GM08714 (cell line): Measurements from ENCODE around the gene TBC1D17.

Source experiments
- H3K4me3 ChIP-seq: fragments of 200-500 bp; sonication (Bioruptor generic); 2 replicates; pipeline ENCODE4 v1.5.1; 2014; ENCODE audit warnings: mild to moderate bottlenecking, low read length, inconsistent platforms
- ZNF274 ChIP-seq: IDR thresholded peaks from 2 replicates; pipeline ENCODE4 v1.6.1; 2012; ENCODE audit warnings: mild to moderate bottlenecking, low read depth, low read length

The TBC1D17 gene

DNA sequence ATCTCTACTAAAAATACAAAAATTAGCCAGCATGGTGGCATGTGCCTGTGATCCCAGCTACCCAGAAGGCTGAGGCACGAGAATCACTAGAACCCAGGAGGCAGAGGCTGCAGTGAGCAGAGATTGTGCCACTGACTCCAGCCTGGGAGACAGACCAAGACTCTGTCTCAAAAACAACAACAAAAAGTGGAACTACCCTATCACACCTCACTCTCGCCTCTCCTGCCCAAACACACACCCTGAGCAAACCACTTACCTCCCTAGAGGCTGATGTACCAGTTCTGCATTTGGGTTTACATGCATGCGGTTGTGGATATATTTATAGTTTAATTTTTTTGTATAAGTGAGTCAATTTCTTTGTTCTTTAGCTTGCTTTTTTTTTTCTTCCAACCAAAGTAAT lies 34.2 kb upstream of the TBC1D17 start:
- TF ChIP-seq ZNF274, result no peak
- no peak overlapping the region for H3K4me3 ChIP-seq

DNA sequence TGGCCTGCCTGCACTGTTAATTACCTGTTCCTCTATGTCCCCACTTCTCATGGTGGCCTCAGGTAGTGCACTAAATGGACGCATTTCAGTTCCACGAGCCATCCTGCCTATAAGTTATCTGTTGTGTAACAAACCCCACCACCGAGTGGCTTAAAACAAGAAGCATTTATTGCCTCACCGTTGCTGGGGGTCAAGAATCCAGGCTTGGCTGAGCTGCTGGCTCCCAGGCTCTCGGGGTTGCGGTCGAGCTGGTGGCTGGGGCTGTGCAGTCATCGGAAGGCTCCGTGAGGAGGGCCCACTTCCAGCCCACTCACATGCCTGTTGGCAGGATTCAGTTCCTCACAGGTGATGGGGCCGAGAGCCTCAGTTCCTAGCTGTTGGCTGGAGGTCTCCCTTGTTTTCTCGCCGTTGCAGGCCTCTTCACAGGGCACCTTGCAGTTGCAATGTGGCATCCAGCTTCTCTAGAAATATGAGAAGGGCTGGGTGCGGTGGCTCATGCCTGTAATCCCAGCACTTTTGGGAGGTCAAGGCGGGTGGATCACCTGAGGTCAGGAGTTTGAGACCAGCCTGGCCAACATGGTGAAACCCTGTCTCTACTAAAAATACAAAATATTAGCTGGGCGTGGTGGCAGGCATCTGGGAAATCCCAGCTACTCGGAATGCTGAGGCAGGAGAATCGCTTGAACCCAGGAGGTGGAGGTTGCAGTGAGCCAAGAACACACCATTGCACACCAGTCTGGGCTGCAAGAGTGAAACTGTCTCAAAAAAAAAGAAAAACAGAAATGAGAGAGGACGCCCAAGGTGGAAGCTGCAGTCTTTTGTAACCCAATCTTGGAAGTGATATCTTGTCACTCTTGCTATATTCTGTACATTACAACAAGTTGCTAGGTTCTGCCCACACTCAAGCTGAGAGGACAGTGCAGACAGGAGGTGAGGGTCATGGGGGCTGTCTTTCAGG lies 33.1 kb upstream of the TBC1D17 start:
- H3K4me3 ChIP-seq, result no peak overlapping the region
- TF ChIP-seq ZNF274, result no peak

DNA sequence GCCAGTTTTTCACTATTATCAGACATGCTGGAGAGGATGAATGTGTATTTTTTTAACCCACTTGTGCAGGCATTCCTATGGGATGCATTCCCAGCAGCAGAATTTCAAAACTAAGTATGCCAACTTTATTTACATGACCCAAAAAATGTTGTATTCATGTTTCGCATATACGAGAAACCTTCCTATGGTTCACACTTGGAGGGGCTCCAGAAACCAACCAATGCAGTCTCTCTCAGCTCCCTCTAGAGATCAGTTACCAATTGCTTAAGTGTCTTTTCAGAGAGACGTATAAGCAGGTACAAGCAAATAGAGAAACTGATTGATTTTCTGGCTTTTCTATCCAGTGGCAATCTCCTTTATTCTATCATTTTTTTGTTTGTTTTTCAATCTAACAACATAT lies 32.1 kb upstream of the TBC1D17 start:
- H3K4me3 ChIP-seq, result no peak overlapping the region

DNA sequence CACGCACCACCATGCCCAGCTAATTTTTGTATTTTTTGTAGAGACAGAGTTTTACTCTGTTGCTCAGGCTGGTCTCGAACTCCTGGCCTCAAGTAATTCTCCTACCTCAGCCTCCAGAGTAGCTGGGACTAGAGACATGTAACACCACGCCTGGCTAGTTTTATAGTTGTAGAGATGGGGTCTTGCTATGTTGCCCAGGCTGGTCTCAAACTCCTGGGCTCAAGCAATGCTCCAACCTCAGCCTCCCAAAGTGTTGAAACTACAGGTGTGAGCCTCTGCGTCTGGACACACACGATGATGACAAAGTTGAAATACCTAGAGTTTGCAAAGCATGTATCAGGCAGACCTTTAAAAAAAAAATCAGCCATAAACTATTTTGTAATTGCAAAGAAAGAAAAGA lies 31.1 kb upstream of the TBC1D17 start:
- no peak for TF ChIP-seq ZNF274
- no peak overlapping the region for H3K4me3 ChIP-seq

More for the DNA sequence above, 32.1 kb upstream of the TBC1D17 start:
- no peak for TF ChIP-seq ZNF274

DNA sequence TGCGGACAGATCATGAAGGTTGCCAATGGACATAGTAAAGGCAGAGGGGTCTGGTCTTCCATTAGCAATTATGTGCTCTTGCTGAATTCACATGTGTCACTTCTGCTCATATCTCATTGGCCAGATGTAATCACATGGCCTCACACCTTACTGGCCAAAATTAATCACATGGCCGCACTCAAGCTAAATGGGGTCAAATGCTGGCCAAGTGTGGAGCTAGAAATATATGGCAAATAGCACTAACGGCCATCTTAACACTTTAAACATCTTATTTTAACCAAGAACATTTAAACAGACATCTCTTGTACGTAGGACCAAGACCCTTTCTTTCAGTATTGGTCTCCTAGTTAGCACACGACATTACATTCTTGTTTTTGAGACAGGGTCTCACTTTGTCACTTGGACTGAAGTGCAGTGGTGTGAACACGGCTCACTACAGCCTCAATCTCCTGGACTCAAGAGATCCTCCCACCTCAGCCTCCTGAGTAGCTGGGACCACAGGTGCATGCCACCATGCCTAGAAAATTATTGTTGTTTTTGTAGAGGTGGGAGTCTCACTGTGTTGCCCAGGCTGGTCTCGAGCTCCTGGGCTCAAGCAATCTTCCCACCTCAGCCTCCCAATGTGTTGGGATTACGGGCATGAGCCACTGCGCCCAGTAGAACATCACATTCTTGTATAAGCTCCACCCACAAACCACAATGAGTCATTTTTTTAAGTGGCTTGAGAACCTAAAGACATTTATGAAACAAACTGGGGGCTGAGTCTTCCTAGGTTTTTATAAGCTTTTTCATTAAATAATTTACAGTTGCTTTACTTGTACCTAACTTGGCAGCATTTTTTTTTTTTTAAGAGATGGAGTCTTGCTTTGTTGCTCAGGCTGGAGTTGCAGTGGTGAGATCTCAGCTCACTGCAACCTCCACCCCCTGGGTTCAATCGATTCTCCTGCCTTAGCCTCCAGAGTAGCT lies 29.5 kb upstream of the TBC1D17 start:
- TF ChIP-seq ZNF274, result no peak
- no peak overlapping the region for H3K4me3 ChIP-seq

DNA sequence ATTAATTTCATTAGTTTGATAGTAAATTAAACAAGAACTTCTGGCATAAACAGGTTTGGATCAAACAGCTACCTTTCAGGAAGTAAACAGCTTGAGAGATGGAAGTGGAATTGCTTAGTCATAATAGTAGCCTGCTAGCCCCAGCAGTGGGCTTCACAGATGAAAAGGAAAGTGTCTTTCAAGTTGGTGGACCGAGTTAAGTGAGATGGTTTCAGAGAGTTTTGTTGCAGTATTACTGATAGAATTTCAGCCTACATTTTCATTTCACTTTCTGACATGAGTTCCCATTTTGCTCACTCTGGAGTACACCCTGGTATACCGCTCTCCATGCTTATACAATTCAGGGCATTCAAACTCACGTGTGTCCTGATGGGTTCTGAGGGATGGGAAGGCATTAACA lies 28.6 kb upstream of the TBC1D17 start:
- no peak overlapping the region for H3K4me3 ChIP-seq
- no peak for TF ChIP-seq ZNF274

DNA sequence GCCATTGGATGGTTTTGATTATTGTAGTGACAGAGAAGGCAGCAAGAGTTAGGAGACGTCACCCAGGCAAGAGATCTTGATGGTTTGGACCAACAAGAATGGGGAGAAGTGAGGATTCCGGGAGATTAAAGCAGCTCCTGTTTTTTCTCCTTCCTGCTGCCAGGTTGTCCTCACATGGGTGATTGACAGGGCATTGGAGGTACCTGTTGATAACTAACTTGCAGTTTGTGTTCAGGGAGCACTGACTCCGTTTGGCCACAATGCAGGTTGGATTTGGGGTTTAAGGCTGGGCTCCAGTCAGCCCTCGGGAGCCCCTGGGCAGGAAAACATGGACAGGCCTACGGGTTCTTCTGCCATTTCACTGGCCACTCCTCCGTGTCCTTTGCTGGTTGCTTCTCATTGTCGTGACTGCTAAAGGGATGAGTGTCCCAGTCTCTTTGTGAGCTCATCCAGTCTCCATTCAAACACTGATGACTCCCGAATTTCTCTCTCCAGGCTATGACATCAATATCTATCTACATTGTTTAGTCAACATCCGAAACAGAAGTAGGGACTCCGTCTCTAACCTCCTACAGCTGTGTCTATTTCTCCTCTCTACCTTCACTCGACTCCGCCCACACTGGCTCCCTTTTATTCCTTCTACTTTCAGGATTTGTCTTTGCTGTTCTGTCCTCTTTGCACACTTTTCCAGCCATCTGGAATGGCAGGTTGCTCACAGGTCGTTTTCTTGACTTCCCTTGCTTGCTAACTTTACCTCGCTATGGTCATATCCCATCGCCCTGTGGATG lies 27.9 kb upstream of the TBC1D17 start:
- peak overlapping the region; percentile 64; the same call in 1 of the 2 replicates for H3K4me3 ChIP-seq
- TF ChIP-seq ZNF274, result no peak

DNA sequence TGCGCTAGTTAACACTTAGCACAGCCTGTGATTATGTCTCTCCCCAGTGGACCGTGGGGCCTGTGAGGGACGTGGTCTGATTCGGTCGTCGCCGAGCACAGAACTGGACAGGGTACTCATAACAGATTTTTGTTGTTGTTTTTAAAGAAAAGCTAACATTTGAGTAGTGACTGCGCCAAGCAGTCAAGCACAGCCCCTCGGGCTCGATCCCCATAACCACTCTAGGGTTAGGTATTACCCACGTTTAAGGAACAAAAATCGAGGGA lies 27.3 kb upstream of the TBC1D17 start:
- TF ChIP-seq ZNF274, result no peak
- peak overlapping the region; percentile 64 for H3K4me3 ChIP-seq

DNA sequence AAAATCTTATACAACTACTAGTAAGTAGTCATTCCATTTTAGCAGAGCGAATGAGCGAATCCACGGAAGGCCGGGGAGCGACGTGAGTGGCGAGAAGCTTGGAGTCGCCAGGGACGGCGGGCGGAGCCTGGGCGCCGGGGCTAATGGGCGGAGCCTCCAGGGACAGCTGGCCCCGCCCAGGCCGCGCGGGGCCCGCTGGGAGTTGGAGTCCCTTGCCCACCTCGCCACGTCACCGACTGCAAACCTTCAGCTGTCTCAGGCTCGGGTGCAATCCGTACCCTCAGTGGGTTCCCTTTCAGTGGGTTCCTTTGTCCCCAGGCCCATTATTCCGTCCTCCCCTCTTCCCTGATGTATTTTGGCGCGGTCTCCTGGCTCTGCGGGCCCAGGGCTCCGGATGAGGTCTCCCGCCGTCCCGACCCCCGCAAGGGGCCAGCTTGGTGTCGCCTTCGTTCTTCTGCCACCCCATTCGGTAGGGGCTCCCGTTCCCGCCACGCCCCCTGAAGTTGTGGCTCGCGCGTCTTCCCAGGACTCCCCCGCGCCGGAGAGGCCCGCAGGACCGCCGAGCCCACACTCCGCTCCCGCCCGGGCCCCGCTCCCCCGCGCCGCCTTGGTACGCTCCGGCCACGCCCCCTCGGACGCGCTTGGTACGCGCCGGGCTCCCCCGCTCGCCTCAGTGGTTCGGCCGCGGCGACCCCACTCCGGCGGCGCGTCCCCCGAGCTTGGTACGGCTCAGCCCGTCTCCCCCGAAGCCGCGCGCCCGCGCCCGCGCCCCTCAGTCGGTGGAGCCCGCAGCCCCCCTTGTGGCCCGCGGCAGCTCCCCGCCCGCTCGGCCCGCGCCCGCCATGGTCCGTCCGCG lies 26.8 kb upstream of the TBC1D17 start, which contains the start of gene PTOV1:
TSS of gene PTOV1 (plus strand) at position 673 of the 856 bp plus-strand sequence.
- H3K4me3 ChIP-seq, result peak within 1 kb of the TSS; percentile 64
- no peak for TF ChIP-seq ZNF274

DNA sequence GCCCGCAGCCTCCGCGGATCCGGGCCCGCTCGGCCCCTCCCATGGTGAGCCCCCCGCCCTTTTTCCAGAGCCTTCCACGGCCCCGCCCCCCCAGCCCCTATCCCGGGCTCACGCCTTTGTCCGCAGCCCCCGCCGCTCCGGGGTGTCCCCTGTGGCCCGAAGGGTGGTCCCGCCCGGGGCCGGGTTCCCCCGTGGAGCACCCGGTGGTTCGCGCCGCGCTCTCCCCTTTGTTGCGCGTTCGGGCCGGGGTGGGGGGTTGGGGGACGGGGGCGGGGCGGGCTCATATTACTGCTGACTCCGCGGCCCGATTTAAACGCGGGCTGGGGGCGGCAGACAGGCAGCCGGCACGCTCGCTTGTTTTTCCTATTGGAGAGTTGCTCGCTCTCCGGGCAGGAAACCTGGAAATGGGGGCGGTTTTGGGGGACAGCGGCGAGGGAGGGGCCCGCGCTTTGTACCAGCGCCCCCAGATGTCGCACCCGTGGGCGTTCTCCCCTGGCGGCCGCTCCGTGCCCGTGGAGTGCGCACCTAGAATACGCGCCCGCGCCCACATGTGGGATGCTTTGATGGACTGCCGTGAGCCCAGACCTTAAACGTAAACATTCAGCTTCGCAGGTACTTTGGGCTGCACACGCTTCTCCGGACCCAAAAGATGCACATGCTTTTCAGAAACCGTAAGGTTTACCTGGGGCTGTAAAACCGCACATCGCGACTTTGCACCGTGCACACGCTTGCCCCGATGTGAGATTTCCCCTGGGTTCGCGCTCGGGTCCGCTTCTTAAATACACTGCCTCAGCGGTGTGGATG lies 25.8 kb upstream of the TBC1D17 start:
- no peak for TF ChIP-seq ZNF274
- peak overlapping the region; percentile 64 for H3K4me3 ChIP-seq

DNA sequence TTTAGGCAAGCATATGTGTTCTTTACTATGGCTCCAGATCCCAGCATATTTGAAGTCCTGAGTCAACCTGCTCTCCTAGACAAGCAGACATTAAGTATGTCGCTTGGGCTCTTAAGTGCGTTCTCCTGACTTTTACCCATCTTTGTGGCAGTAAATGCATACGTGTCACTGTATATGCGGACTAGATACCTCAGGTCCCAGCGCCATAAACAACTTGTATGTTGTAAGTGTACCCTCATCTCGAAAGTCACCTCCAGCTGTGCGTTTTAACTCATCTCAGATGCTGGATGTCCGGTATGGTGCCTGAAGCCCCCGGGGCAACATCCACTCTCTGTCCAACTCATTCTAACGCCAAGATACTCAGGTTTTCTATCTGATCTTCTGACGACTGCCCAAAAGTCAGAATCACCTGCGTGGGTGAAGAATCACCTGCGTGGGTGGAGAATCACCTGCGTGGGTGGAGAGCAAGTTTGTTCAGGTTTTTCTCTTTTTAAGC lies 24.8 kb upstream of the TBC1D17 start:
- H3K4me3 ChIP-seq, result no peak overlapping the region; the same call in 1 of the 2 replicates
- TF ChIP-seq ZNF274, result no peak

DNA sequence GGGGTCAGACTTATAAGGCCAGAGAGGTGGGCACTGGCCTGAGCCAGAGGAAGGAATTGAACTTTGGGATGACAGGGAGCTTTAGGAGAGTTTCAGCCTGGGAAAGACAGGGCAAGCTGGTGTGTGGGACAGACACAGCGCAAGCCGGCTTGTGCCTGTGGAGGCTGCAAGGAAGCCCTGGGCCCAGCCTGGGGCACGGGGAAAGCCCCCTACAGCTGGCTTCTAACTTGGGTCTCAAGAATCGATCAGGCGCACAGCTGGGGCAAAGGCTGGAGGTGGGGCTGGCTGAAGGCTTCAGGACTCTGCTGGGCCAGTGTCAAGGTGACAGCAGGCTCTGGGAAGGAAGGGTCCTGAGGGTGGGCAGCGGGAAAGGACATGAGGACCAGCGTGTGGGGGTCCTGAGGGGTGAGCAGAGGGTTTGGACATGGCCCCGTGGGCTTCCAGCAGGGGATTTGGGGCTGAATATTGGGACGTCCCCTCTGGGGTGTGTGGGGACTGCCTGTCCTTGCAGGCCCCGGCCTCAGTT lies 23.6 kb upstream of the TBC1D17 start:
- no peak overlapping the region for H3K4me3 ChIP-seq
- no peak for TF ChIP-seq ZNF274
